SW 1271 (cell line): ENCODE results near the gene LIPT2.
"Not testable (repeated sequence)": the region's sequence is repeated elsewhere in the genome, so short reads cannot be mapped to it uniquely, and the experiment has no call there.

ENCODE experiments used
- DNase-seq, 2 experiments: peaks; one replicate each; lab custom pipeline; 2025; lab: John Stamatoyannopoulos, UW

LIPT2 gene

GRCh38 chr11:74492974-74493790, at the start of gene LIPT2:
Gene LIPT2, minus strand, starts transcription at chr11:74493724. Its CDS starts 21 bp downstream, at chr11:74493703.
- peak; percentile 97 to 98 for DNase-seq

GRCh38 chr11:74541466-74541865, 47.9 kb upstream of the LIPT2 start:
- DNase-seq: no peak

GRCh38 chr11:74540270-74540669, 46.7 kb upstream of the LIPT2 start:
- no peak for DNase-seq

GRCh38 chr11:74538680-74539079, 45.2 kb upstream of the LIPT2 start:
- no peak for DNase-seq

- DNase-seq: no peak
Observed at GRCh38 chr11:74535371-74536160, 42.0 kb upstream of the LIPT2 start.

- DNase-seq: not testable (repeated sequence)
Observed at GRCh38 chr11:74534946-74535275, 41.4 kb upstream of the LIPT2 start.

- DNase-seq: no peak
Observed at GRCh38 chr11:74534216-74534945, 40.9 kb upstream of the LIPT2 start.

- no peak for DNase-seq
Observed at GRCh38 chr11:74533421-74533820, 39.9 kb upstream of the LIPT2 start.

GRCh38 chr11:74532501-74533246, 39.1 kb upstream of the LIPT2 start:
- no peak for DNase-seq

GRCh38 chr11:74524978-74525377, 31.5 kb upstream of the LIPT2 start:
- no peak for DNase-seq

GRCh38 chr11:74524501-74524900, 31.0 kb upstream of the LIPT2 start:
- DNase-seq: no peak

GRCh38 chr11:74522776-74523175, 29.3 kb upstream of the LIPT2 start:
- DNase-seq: no peak

- no peak for DNase-seq
Observed at GRCh38 chr11:74521666-74522252, 28.2 kb upstream of the LIPT2 start.

- no peak for DNase-seq
Observed at GRCh38 chr11:74520927-74521665, 27.6 kb upstream of the LIPT2 start.

GRCh38 chr11:74520316-74520715, 26.8 kb upstream of the LIPT2 start:
- DNase-seq: no peak

GRCh38 chr11:74519710-74520109, 26.2 kb upstream of the LIPT2 start:
- no peak for DNase-seq

- DNase-seq: not testable (repeated sequence)
Observed at GRCh38 chr11:74517592-74517991, 24.1 kb upstream of the LIPT2 start.

- DNase-seq: no peak
Observed at GRCh38 chr11:74507582-74507981, 14.1 kb upstream of the LIPT2 start.

GRCh38 chr11:74506823-74507222, 13.3 kb upstream of the LIPT2 start:
- DNase-seq: no peak

- no peak for DNase-seq
Observed at GRCh38 chr11:74505911-74506310, 12.4 kb upstream of the LIPT2 start.
